ENCODE measurements around the gene FBXL20. TPM values are rescaled to one million over a fixed set of nuclear protein-coding genes. Genes with fewer than 3 reads are reported as not detected.
A peak's percentile ranks its signal among the peaks of the same experiment; 100 is the strongest.
"Not testable (repeated sequence)": the region's sequence is repeated elsewhere in the genome, so short reads cannot be mapped to it uniquely, and the experiment has no call there.

Gene FBXL20
- total RNA-seq, 1 experiment from 2014 or later, result 71.5 TPM

- Mint-ChIP-seq H3K36me3 (ENCODE audit: insufficient read depth, unreplicated experiment) (peaks cover 32% of the 10 kb centered on the region), H3K9me3 (ENCODE audit: low read depth, unreplicated experiment) (no peaks in the 10 kb centered on the region), H3K4me3 (ENCODE audit: low read depth, unreplicated experiment) (no peak overlapping the region), H3K27ac (ENCODE audit: unreplicated experiment) (no peak overlapping the region), H3K4me1 (ENCODE audit: low read depth, unreplicated experiment) (no peaks in the 10 kb centered on the region), H3K27me3 (ENCODE audit: unreplicated experiment) (no peaks in the 10 kb centered on the region)
- no TSS peak for BruUV-seq (replicated peaks)
- peak; percentile 86 for TF ChIP-seq CTCF (IDR thresholded peaks at IDR 0.05; ENCODE audit: unreplicated experiment)
- peak; percentile 70 for DNase-seq
- intact Hi-C loops (cut with micrococcal nuclease; ENCODE audit: unreplicated experiment), result no loop called here
- CTCF ChIA-PET, result interaction anchor here (0.6 to 1.8 kb wide), 4 partner anchors 20 to 913 kb away, joined by 3 to 7 read pairs (median 4); partner anchors contain the start of gene MED1
These were observed 140.1 kb downstream of the FBXL20 start for GRCh38 chr17:39261286-39261685.

DNA sequence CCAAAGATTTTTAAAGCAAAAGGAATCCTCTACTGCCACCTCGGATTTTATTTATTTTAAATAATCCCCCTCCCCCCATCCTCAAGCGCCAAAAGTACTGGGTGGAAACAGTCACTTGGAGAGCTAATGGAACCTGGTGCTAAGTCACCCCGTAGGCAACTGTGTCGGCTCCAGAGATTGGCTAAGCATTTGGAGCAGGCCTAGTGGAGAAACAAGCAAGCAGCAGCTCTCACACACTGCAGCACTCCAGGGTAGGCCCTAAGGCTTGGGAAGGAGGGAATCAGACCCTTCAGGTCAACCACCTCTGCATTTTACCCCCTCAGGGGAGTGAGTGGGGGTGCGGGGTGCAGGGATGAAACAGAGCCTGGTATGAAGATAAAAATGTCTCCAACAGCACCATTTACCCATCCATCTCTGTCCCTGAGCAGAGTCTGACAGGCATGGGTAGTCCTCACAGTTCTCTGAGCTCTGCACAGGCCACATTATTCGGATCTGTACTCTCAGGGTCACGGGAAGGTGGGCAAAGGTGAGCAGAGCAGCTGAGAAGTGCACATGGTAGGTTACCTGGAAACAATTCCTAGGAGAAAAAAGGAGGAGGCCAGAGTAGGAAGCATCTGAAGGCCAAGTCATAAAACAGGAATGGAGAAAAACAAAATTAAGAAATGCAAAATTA, 148.5 kb downstream of the FBXL20 start:
- Mint-ChIP-seq H3K36me3 (ENCODE audit: insufficient read depth, unreplicated experiment) (peaks cover 27% of the 10 kb centered on the region), H3K27me3 (ENCODE audit: unreplicated experiment) (no peaks in the 10 kb centered on the region), H3K4me1 (ENCODE audit: low read depth, unreplicated experiment) (peaks cover 9% of the 10 kb centered on the region), H3K27ac (ENCODE audit: unreplicated experiment) (no peak overlapping the region), H3K4me3 (ENCODE audit: low read depth, unreplicated experiment) (no peak overlapping the region), H3K9me3 (ENCODE audit: low read depth, unreplicated experiment) (no peaks in the 10 kb centered on the region)
- DNase-seq, result no peak
- BruUV-seq (replicated peaks), result no TSS peak
- TF ChIP-seq CTCF (IDR thresholded peaks at IDR 0.05; ENCODE audit: unreplicated experiment), result no peak
- CTCF ChIA-PET, result interaction anchor here (0.6 to 2.0 kb wide), 10 partner anchors 8 to 673 kb away, joined by 3 to 10 read pairs (median 3); partner anchors contain the start of gene MED1
- intact Hi-C loops (cut with micrococcal nuclease; ENCODE audit: unreplicated experiment), result no loop called here

DNA sequence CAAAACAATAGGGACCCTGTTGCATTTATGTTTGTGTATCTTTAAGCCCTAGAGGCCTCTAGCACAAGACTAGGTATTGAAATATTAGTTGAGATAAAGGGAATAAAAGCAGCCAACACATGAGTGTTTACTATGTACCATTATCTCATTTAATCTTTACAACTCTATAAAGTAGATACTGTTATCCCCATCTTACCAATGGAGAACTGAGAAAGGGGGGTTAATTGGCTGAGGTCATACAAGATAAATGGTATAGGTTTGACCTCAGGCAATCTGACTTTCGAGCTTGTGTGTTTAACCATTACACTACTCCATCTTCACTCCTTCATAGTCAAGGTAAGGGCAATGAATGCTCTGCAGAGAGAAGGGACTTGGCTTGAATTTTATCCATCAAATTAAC, 149.4 kb downstream of the FBXL20 start:
- H3K4me1 Mint-ChIP-seq (ENCODE audit: low read depth, unreplicated experiment), result peaks cover 13% of the 10 kb centered on the region
- H3K9me3 Mint-ChIP-seq (ENCODE audit: low read depth, unreplicated experiment), result no peaks in the 10 kb centered on the region
- H3K4me3 Mint-ChIP-seq (ENCODE audit: low read depth, unreplicated experiment), result no peak overlapping the region
- no TSS peak for BruUV-seq (replicated peaks)
- intact Hi-C loops (cut with micrococcal nuclease; ENCODE audit: unreplicated experiment), result no loop called here
- peaks cover 28% of the 10 kb centered on the region for H3K36me3 Mint-ChIP-seq (ENCODE audit: insufficient read depth, unreplicated experiment)
- no peak for TF ChIP-seq CTCF (IDR thresholded peaks at IDR 0.05; ENCODE audit: unreplicated experiment)
- CTCF ChIA-PET, result interaction anchor here (0.6 to 1.3 kb wide), 11 partner anchors 9 to 674 kb away, joined by 3 to 8 read pairs (median 3); partner anchors contain the start of gene MED1
- peaks cover 6% of the 10 kb centered on the region for H3K27me3 Mint-ChIP-seq (ENCODE audit: unreplicated experiment)
- DNase-seq, result no peak
- no peak overlapping the region for H3K27ac Mint-ChIP-seq (ENCODE audit: unreplicated experiment)

GRCh38 chr17:39250076-39250475, 151.3 kb downstream of the FBXL20 start:
- Mint-ChIP-seq H3K27me3 (ENCODE audit: unreplicated experiment) (peaks cover 11% of the 10 kb centered on the region), H3K36me3 (ENCODE audit: insufficient read depth, unreplicated experiment) (peaks cover 20% of the 10 kb centered on the region), H3K4me1 (ENCODE audit: low read depth, unreplicated experiment) (peaks cover 13% of the 10 kb centered on the region)
- intact Hi-C loops (cut with micrococcal nuclease; ENCODE audit: unreplicated experiment); H3K4me3 Mint-ChIP-seq (ENCODE audit: low read depth, unreplicated experiment); DNase-seq; H3K9me3 Mint-ChIP-seq (ENCODE audit: low read depth, unreplicated experiment); H3K27ac Mint-ChIP-seq (ENCODE audit: unreplicated experiment); BruUV-seq (replicated peaks): not testable (repeated sequence)
- CTCF ChIA-PET, result interaction anchor here (0.5 to 2.8 kb wide), 10 partner anchors 14 to 575 kb away, joined by 3 to 16 read pairs (median 3); partner anchors contain the start of gene MED1

GRCh38 chr17:39246274-39246673, 155.2 kb downstream of the FBXL20 start:
- peaks cover 27% of the 10 kb centered on the region for H3K36me3 Mint-ChIP-seq (ENCODE audit: insufficient read depth, unreplicated experiment)
- H3K4me1 Mint-ChIP-seq (ENCODE audit: low read depth, unreplicated experiment), result peaks cover 13% of the 10 kb centered on the region
- intact Hi-C loops (cut with micrococcal nuclease; ENCODE audit: unreplicated experiment), result no loop called here
- CTCF ChIA-PET, result interaction anchor here (0.6 to 8.4 kb wide), 10 partner anchors 8 to 263 kb away, joined by 3 to 442 read pairs (median 36); partner anchors contain the start of gene ARL5C
- peak; percentile 78 for TF ChIP-seq CTCF (IDR thresholded peaks at IDR 0.05; ENCODE audit: unreplicated experiment)
- H3K27me3 Mint-ChIP-seq (ENCODE audit: unreplicated experiment), result peaks cover 26% of the 10 kb centered on the region
- no peak overlapping the region for H3K4me3 Mint-ChIP-seq (ENCODE audit: low read depth, unreplicated experiment)
- no peak overlapping the region for H3K27ac Mint-ChIP-seq (ENCODE audit: unreplicated experiment)
- DNase-seq, result no peak
- no TSS peak for BruUV-seq (replicated peaks)
- no peaks in the 10 kb centered on the region for H3K9me3 Mint-ChIP-seq (ENCODE audit: low read depth, unreplicated experiment)

Measured in Calu3 (cell line).